Measurements from ENCODE around the gene GPR152. TPM values are rescaled to one million over a fixed set of nuclear protein-coding genes. Genes with fewer than 3 reads are reported as not detected.

Gene GPR152, protein sequence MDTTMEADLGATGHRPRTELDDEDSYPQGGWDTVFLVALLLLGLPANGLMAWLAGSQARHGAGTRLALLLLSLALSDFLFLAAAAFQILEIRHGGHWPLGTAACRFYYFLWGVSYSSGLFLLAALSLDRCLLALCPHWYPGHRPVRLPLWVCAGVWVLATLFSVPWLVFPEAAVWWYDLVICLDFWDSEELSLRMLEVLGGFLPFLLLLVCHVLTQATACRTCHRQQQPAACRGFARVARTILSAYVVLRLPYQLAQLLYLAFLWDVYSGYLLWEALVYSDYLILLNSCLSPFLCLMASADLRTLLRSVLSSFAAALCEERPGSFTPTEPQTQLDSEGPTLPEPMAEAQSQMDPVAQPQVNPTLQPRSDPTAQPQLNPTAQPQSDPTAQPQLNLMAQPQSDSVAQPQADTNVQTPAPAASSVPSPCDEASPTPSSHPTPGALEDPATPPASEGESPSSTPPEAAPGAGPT
- not detected for total RNA-seq

DNA sequence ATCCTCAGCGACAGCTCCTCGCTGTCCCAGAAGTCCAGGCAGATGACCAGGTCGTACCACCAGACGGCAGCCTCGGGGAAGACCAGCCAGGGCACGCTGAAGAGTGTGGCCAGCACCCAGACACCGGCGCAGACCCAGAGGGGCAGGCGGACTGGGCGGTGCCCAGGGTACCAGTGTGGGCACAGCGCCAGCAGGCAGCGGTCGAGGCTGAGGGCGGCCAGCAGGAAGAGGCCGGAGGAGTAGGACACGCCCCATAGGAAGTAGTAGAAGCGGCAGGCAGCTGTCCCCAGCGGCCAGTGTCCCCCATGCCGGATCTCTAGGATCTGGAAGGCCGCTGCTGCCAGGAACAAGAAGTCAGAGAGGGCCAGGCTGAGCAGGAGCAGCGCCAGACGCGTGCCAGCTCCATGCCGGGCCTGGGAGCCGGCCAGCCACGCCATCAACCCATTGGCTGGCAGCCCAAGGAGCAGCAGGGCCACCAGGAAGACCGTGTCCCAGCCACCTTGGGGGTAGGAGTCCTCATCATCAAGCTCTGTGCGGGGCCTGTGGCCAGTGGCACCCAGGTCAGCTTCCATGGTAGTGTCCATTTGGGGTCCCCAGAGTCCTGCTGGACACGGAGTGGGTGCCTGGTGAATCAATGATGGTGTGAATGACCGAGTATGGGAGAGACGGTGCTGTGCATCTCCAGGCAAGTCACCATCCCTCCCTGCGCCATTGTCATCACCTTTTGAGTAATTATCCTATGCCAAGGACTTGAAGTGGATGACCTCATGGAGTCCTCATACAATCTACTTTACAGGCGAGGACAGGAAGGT, at the start of gene GPR152:
TSS of gene GPR152 (minus strand) at position 589 of the 812 bp plus-strand sequence. CDS start at position 584, 5 bp downstream.
- WGBS: 62% methylated on average over 27 of the region's 33 CpGs
- no peaks in the 10 kb centered on the region for H3K27me3 ChIP-seq (replicated peaks; ENCODE audit: insufficient read depth)
- no peak for TF ChIP-seq POLR2A (IDR thresholded peaks at IDR 0.05)
- TF ChIP-seq, protein P1, sequence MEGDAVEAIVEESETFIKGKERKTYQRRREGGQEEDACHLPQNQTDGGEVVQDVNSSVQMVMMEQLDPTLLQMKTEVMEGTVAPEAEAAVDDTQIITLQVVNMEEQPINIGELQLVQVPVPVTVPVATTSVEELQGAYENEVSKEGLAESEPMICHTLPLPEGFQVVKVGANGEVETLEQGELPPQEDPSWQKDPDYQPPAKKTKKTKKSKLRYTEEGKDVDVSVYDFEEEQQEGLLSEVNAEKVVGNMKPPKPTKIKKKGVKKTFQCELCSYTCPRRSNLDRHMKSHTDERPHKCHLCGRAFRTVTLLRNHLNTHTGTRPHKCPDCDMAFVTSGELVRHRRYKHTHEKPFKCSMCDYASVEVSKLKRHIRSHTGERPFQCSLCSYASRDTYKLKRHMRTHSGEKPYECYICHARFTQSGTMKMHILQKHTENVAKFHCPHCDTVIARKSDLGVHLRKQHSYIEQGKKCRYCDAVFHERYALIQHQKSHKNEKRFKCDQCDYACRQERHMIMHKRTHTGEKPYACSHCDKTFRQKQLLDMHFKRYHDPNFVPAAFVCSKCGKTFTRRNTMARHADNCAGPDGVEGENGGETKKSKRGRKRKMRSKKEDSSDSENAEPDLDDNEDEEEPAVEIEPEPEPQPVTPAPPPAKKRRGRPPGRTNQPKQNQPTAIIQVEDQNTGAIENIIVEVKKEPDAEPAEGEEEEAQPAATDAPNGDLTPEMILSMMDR (IDR thresholded peaks at IDR 0.05): peak in 1 of 4 experiments; percentile 23
- intact Hi-C loops (cut with DNase I): no loop called here
- peak within 1 kb of the TSS; percentile 39 to 53 for H3K27ac ChIP-seq
- H3K36me3 ChIP-seq: no peaks in the 10 kb centered on the region
- DNase-seq (ENCODE audit: low spot score): no peak
- no peaks in the 10 kb centered on the region for H3K9me3 ChIP-seq
- H3K4me3 ChIP-seq: no peak within 1 kb of the TSS
- no peaks in the 10 kb centered on the region for H3K4me1 ChIP-seq (replicated peaks)

DNA sequence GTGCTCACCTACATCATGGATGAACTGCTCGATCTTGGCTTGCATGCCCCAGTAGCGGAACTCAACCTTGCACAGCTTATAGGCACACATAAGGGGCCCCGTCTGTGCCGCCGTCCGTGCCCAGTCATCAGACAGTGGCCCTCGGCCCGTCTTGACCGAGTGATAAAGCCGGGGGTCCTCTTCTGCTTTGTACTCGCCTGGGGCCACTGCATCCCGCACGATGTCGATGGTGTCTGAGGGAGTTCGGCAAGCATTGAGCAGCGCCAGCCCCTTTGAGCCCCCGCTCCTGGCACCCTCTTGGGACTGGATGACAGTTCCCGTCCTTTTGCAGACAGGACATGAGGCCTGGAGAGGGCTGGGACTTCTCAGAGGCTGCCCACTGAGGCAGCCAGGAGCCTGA, 49.3 kb upstream of the GPR152 start:
- Histone ChIP-seq H3K27ac (no peak overlapping the region), H3K4me3 (no peak overlapping the region), H3K36me3 (peaks cover 0 to 2% of the 10 kb centered on the region in 2 donors), H3K9me3 (no peaks in the 10 kb centered on the region), H3K4me1 (replicated peaks) (peaks cover 8% of the 10 kb centered on the region), H3K27me3 (replicated peaks; ENCODE audit: insufficient read depth) (no peaks in the 10 kb centered on the region)
- TF ChIP-seq POLR2A (IDR thresholded peaks at IDR 0.05) (no peak), POLR2AphosphoS5 (IDR thresholded peaks at IDR 0.05) (no peak)
- TF ChIP-seq, protein P1 (IDR thresholded peaks at IDR 0.05): no peak
- no peak for DNase-seq (ENCODE audit: low spot score)
- 96% methylated on average over 18 of the region's 18 CpGs for WGBS
- intact Hi-C loops (cut with DNase I): loop anchor here (10.0 kb wide), 1 partner anchor 147 kb away; the partner anchor contains the start of gene POLD4

- no peak for DNase-seq (ENCODE audit: low spot score)
- no peaks in the 10 kb centered on the region for H3K9me3 ChIP-seq
- no peak overlapping the region for H3K4me3 ChIP-seq
- no peaks in the 10 kb centered on the region for H3K27me3 ChIP-seq (replicated peaks; ENCODE audit: insufficient read depth)
- H3K36me3 ChIP-seq: peaks cover 0 to 2% of the 10 kb centered on the region in 2 donors
- H3K27ac ChIP-seq: no peak overlapping the region
- TF ChIP-seq POLR2A (IDR thresholded peaks at IDR 0.05) (no peak), POLR2AphosphoS5 (IDR thresholded peaks at IDR 0.05) (no peak)
- TF ChIP-seq, protein P1 (IDR thresholded peaks at IDR 0.05): no peak
- no peaks in the 10 kb centered on the region for H3K4me1 ChIP-seq (replicated peaks)
- WGBS: 88% methylated on average over 9 of the region's 9 CpGs
- intact Hi-C loops (cut with DNase I): loop anchor here (10.0 kb wide), 1 partner anchor 146 kb away; the partner anchor contains the start of gene POLD4
These were observed 48.5 kb upstream of the GPR152 start for GRCh38 chr11:67500831-67501715.

DNA sequence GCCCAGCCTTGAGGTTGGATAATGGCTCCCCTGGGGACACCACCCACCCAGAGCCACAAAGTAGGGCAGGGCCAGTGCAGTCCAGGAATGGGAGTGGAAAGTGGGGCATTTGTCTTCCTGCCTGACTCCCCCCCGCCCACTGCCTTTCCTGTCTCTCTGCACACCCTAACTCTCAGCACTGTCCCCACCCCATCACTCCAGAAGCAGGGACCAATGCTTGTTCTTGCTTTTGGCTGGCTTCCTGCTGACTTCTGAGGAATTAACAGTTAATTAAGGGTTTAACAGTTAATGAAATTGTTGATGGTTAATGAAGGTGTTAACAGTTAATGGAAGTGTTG, 47.9 kb upstream of the GPR152 start:
- TF ChIP-seq POLR2A (IDR thresholded peaks at IDR 0.05) (no peak), POLR2AphosphoS5 (IDR thresholded peaks at IDR 0.05) (no peak)
- TF ChIP-seq, protein P1 (IDR thresholded peaks at IDR 0.05): no peak
- no peaks in the 10 kb centered on the region for H3K9me3 ChIP-seq
- H3K4me3 ChIP-seq: no peak overlapping the region
- no peak for DNase-seq (ENCODE audit: low spot score)
- H3K27me3 ChIP-seq (replicated peaks; ENCODE audit: insufficient read depth): no peaks in the 10 kb centered on the region
- peaks cover 0 to 2% of the 10 kb centered on the region in 2 donors for H3K36me3 ChIP-seq
- H3K4me1 ChIP-seq (replicated peaks): no peaks in the 10 kb centered on the region
- intact Hi-C loops (cut with DNase I): loop anchor here (10.0 kb wide), 1 partner anchor 146 kb away; the partner anchor contains the start of gene POLD4
- WGBS: 88% methylated on average over 1 of the region's 1 CpG
- no peak overlapping the region for H3K27ac ChIP-seq
